Breast epithelium (tissue), 3 donors: Measurements from ENCODE around the gene CDCP2.

Source experiments
- POLR2A ChIP-seq: fragments of 450-650 bp; IDR thresholded peaks from one replicate; pipeline ENCODE4 v1.6.1; 2016; ENCODE audit warnings: antibody characterized with exemption, mild to moderate bottlenecking, moderate library complexity
- POLR2AphosphoS5 ChIP-seq, 3 donors: sonication (generic); formaldehyde crosslinking; IDR thresholded peaks; one replicate each; pipeline ENCODE4 v1.6.1; 2017; ENCODE audit warnings: antibody characterized with exemption in 3 of 3
- TF ChIP-seq, protein P1 (sequence below), 3 donors: fragments of 450-650 bp; IDR thresholded peaks; one replicate each; pipeline ENCODE4 v1.5.1; 2016 to 2017; ENCODE audit warnings: antibody characterized with exemption in 3 of 3, mild to moderate bottlenecking in 3 of 3, moderate library complexity in 3 of 3

GRCh38 chr1:54200519-54200997 is 47.8 kb upstream of the CDCP2 start:
- TF ChIP-seq, protein P1, sequence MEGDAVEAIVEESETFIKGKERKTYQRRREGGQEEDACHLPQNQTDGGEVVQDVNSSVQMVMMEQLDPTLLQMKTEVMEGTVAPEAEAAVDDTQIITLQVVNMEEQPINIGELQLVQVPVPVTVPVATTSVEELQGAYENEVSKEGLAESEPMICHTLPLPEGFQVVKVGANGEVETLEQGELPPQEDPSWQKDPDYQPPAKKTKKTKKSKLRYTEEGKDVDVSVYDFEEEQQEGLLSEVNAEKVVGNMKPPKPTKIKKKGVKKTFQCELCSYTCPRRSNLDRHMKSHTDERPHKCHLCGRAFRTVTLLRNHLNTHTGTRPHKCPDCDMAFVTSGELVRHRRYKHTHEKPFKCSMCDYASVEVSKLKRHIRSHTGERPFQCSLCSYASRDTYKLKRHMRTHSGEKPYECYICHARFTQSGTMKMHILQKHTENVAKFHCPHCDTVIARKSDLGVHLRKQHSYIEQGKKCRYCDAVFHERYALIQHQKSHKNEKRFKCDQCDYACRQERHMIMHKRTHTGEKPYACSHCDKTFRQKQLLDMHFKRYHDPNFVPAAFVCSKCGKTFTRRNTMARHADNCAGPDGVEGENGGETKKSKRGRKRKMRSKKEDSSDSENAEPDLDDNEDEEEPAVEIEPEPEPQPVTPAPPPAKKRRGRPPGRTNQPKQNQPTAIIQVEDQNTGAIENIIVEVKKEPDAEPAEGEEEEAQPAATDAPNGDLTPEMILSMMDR (IDR thresholded peaks at IDR 0.05), result no peak
- no peak for TF ChIP-seq POLR2A
- TF ChIP-seq POLR2AphosphoS5 (IDR thresholded peaks at IDR 0.05), result no peak
